GM20000 (cell line): ENCODE measurements around the gene LIPJ.

ENCODE experiments used
- DNase-seq: peaks from one replicate; pipeline ENCODE4 v3.0.0; 2012; ENCODE audit warnings: low spot score
- CTCF ChIP-seq: IDR thresholded peaks from 2 replicates; pipeline ENCODE4 v1.5.1; 2012; ENCODE audit warnings: mild to moderate bottlenecking, control low read depth; ENCODE audit errors: extremely low read depth, missing control alignments

Gene LIPJ

GRCh38 chr10:88618496-88618895 is 31.9 kb downstream of the LIPJ start:
- no peak for DNase-seq
- TF ChIP-seq CTCF = no peak

GRCh38 chr10:88620441-88620840 is 33.9 kb downstream of the LIPJ start:
- no peak for DNase-seq
- no peak for TF ChIP-seq CTCF

GRCh38 chr10:88623835-88624234 is 37.3 kb downstream of the LIPJ start:
- DNase-seq = no peak
- no peak for TF ChIP-seq CTCF

- no peak for TF ChIP-seq CTCF
- DNase-seq = no peak
These were observed 38.3 kb downstream of the LIPJ start for GRCh38 chr10:88624840-88625239.

- DNase-seq = no peak
- no peak for TF ChIP-seq CTCF
These were observed 53.6 kb downstream of the LIPJ start for GRCh38 chr10:88640186-88640585.

GRCh38 chr10:88642209-88642608 is 55.6 kb downstream of the LIPJ start:
- TF ChIP-seq CTCF = no peak
- DNase-seq = no peak

GRCh38 chr10:88642963-88643362 is 56.4 kb downstream of the LIPJ start:
- TF ChIP-seq CTCF = no peak
- no peak for DNase-seq
